Amygdala (tissue), 56 donors: ENCODE data around the gene SNTB2.

Source experiments
- DNase-seq, 56 donors: peaks; one replicate each; lab custom pipeline; 2025; lab: John Stamatoyannopoulos, UW

The SNTB2 gene

GRCh38 chr16:69315486-69316311, 128.7 kb downstream of the SNTB2 start:
- DNase-seq: peak in 4 of 56 donors; percentile 10 to 38 (median 22)

- DNase-seq: no peak
Measured at GRCh38 chr16:69316595-69317034, 129.7 kb downstream of the SNTB2 start.

- no peak for DNase-seq
Measured at GRCh38 chr16:69318177-69318910, 131.4 kb downstream of the SNTB2 start.

GRCh38 chr16:69318911-69319289, 131.9 kb downstream of the SNTB2 start:
- no peak for DNase-seq

GRCh38 chr16:69319381-69319780, 132.4 kb downstream of the SNTB2 start:
- no peak for DNase-seq

GRCh38 chr16:69319826-69320739, 133.1 kb downstream of the SNTB2 start:
- no peak for DNase-seq

- no peak for DNase-seq
Measured at GRCh38 chr16:69320740-69321073, 133.7 kb downstream of the SNTB2 start.

GRCh38 chr16:69321080-69321479, 134.1 kb downstream of the SNTB2 start:
- DNase-seq: no peak

- DNase-seq: no peak
Measured at GRCh38 chr16:69322343-69322742, 135.4 kb downstream of the SNTB2 start.

- no peak for DNase-seq
Measured at GRCh38 chr16:69323415-69323814, 136.5 kb downstream of the SNTB2 start.

GRCh38 chr16:69324013-69324531, 137.1 kb downstream of the SNTB2 start:
- peak in 18 of 56 donors; percentile 3 to 54 (median 29) for DNase-seq

GRCh38 chr16:69324585-69325253, 137.8 kb downstream of the SNTB2 start:
- no peak for DNase-seq

GRCh38 chr16:69325784-69326171, 138.8 kb downstream of the SNTB2 start:
- DNase-seq: no peak

GRCh38 chr16:69326172-69326873, 139.4 kb downstream of the SNTB2 start:
- DNase-seq: no peak

GRCh38 chr16:69327585-69328310, 140.8 kb downstream of the SNTB2 start:
- DNase-seq: no peak

GRCh38 chr16:69328854-69329316, 141.9 kb downstream of the SNTB2 start:
- no peak for DNase-seq

GRCh38 chr16:69329369-69330285, 142.7 kb downstream of the SNTB2 start:
- DNase-seq: peak in 7 of 56 donors; percentile 26 to 64 (median 56)
